Measurements from ENCODE around the gene LOXL1. TPM values are rescaled to one million over a fixed set of nuclear protein-coding genes. Genes with fewer than 3 reads are reported as not detected.

The LOXL1 gene
- total and polyA plus RNA-seq, 2 of the 4 experiments (the other 2 are of a cell fraction): 148 to 332 TPM

DNA sequence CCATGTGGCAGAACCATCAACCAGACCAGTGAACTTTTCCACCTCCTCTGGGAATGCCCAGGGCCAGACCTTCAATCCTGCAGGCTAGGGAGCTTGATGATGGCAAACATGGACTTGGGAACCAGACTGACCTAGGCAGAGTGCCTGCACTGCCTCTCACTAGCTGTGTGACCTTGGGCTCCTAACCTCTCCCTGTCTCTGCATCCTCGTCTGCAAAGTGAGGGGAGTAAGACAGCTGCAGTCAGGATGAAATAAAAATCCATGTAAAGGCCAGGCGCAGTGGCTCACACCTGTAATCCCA is 17.5 kb upstream of the LOXL1 start:
- Histone ChIP-seq H3K56ac (ENCODE audit: extremely low read depth, insufficient read depth, low read length) (no peak overlapping the region), H4K5ac (ENCODE audit: low read depth, low read length) (no peak overlapping the region), H4K91ac (ENCODE audit: insufficient read depth, low read depth, low read length) (no peak overlapping the region), H3K4me2 (ENCODE audit: low read depth, low read length) (no peak overlapping the region), H3K27ac (ENCODE audit: insufficient read depth, low read length) (no peak overlapping the region), H3K4ac (ENCODE audit: low read depth, low read length) (no peak overlapping the region), H3K9ac (ENCODE audit: low read depth, low read length) (no peak overlapping the region), H3K36me3 (ENCODE audit: control insufficient read depth, insufficient read depth, low read length) (no peaks in the 10 kb centered on the region), H3K23ac (ENCODE audit: low read depth, low read length) (no peak overlapping the region), H2BK15ac (ENCODE audit: low read depth, low read length) (no peak overlapping the region), H3K18ac (ENCODE audit: low read depth, low read length) (no peak overlapping the region), H4K20me1 (ENCODE audit: insufficient read depth, low read length) (no peaks in the 10 kb centered on the region; the same call in 1 of the 2 replicates), H3K9me3 (ENCODE audit: control insufficient read depth, insufficient read depth, low read length) (no peaks in the 10 kb centered on the region), H3K27me3 (ENCODE audit: control insufficient read depth, insufficient read depth, low read length) (no peaks in the 10 kb centered on the region), H3K9me1 (ENCODE audit: insufficient read depth, low read length) (peaks cover 7% of the 10 kb centered on the region), H3K4me3 (ENCODE audit: insufficient read depth, low read depth, low read length) (no peak overlapping the region), H2AFZ (replicated peaks; ENCODE audit: low read length, poor library complexity) (no peak overlapping the region), H2AK5ac (ENCODE audit: low read depth, low read length) (no peak overlapping the region), H3K14ac (replicated peaks; ENCODE audit: low read depth, low read length) (no peak overlapping the region), H3K4me1 (ENCODE audit: control insufficient read depth, insufficient read depth, low read length) (peaks cover 8% of the 10 kb centered on the region), H4K8ac (ENCODE audit: low read depth in 2 of 2, low read length in 2 of 2) (no peak overlapping the region), H2BK5ac (ENCODE audit: low read depth, low read length, poor library complexity, severe bottlenecking) (no peak overlapping the region), H2BK120ac (ENCODE audit: low read depth, low read length) (no peak overlapping the region), H2AK9ac (replicated peaks; ENCODE audit: low read depth, low read length, poor library complexity) (no peak overlapping the region), H2BK20ac (ENCODE audit: low read depth, low read length) (no peak overlapping the region), H3K79me1 (ENCODE audit: low read depth in 1 of 2, low read length in 2 of 2) (no peaks in the 10 kb centered on the region)
- no peak for DNase-seq
- dilution Hi-C loops (cut with HindIII; ENCODE audit: low sequenced_read_pairs, unreplicated experiment): no loop called here
- TF ChIP-seq POLR2A (IDR thresholded peaks at IDR 0.05; ENCODE audit: low read depth, low read length): no peak
- no peak for TF ChIP-seq FOS (IDR thresholded peaks at IDR 0.05; ENCODE audit: low read depth, low read length)
- TF ChIP-seq CHD1 (IDR thresholded peaks at IDR 0.05; ENCODE audit: low read depth, low read length): no peak
- TF ChIP-seq, protein P1, sequence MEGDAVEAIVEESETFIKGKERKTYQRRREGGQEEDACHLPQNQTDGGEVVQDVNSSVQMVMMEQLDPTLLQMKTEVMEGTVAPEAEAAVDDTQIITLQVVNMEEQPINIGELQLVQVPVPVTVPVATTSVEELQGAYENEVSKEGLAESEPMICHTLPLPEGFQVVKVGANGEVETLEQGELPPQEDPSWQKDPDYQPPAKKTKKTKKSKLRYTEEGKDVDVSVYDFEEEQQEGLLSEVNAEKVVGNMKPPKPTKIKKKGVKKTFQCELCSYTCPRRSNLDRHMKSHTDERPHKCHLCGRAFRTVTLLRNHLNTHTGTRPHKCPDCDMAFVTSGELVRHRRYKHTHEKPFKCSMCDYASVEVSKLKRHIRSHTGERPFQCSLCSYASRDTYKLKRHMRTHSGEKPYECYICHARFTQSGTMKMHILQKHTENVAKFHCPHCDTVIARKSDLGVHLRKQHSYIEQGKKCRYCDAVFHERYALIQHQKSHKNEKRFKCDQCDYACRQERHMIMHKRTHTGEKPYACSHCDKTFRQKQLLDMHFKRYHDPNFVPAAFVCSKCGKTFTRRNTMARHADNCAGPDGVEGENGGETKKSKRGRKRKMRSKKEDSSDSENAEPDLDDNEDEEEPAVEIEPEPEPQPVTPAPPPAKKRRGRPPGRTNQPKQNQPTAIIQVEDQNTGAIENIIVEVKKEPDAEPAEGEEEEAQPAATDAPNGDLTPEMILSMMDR (conservative IDR thresholded peaks at IDR 0.05; ENCODE audit: low read depth, low read length): no peak
- TF ChIP-seq RAD21 (IDR thresholded peaks at IDR 0.05; ENCODE audit: low read length): no peak
- no peak for TF ChIP-seq RFX5 (IDR thresholded peaks at IDR 0.05; ENCODE audit: low read depth, low read length)
- no peak for TF ChIP-seq MXI1 (IDR thresholded peaks at IDR 0.05; ENCODE audit: borderline replicate concordance, low read depth, low read length)
- no peak for TF ChIP-seq CEBPB (IDR thresholded peaks at IDR 0.05; ENCODE audit: low read depth, low read length)
- no peak for TF ChIP-seq NFE2L2 (IDR thresholded peaks at IDR 0.05; ENCODE audit: low read depth, low read length)
- TF ChIP-seq MAZ (IDR thresholded peaks at IDR 0.05; ENCODE audit: borderline replicate concordance, low read depth, low read length): no peak
- TF ChIP-seq, protein P2, sequence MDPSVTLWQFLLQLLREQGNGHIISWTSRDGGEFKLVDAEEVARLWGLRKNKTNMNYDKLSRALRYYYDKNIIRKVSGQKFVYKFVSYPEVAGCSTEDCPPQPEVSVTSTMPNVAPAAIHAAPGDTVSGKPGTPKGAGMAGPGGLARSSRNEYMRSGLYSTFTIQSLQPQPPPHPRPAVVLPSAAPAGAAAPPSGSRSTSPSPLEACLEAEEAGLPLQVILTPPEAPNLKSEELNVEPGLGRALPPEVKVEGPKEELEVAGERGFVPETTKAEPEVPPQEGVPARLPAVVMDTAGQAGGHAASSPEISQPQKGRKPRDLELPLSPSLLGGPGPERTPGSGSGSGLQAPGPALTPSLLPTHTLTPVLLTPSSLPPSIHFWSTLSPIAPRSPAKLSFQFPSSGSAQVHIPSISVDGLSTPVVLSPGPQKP (IDR thresholded peaks at IDR 0.05; ENCODE audit: borderline replicate concordance, low read depth, low read length): no peak
- no CpG with 5 or more reads among the region's 2 CpGs for WGBS, 2 experiments (ENCODE audit: extremely low coverage in 2 of 2, insufficient read length in 1 of 2)
- BruUV-seq (replicated peaks): no TSS peak
- ChIA-PET POLR2A (ENCODE audit: unreplicated experiment) (no interaction called here), CTCF (interaction anchor here (0.7 to 1.3 kb wide), 2 partner anchors 27 to 35 kb away, joined by 3 to 4 read pairs; no protein-coding TSS in a partner anchor)
- in situ Hi-C loops (cut with MboI; ENCODE audit: low sequenced_read_pairs): loop anchor here (5.0 kb wide), 1 partner anchor 36 kb away; the partner anchor contains the start of gene TBC1D21
- no peak for ATAC-seq (ENCODE audit: low read depth)
- intact Hi-C loops (cut with micrococcal nuclease): loop anchor here (1.0 kb wide), 1 partner anchor 34 kb away; no protein-coding TSS in a partner anchor
